Inflammatory macrophage treated with lipopolysaccharide for 4 hours (primary cell): Measurements from ENCODE around the gene PCK2.
"Not testable (repeated sequence)": the region's sequence is repeated elsewhere in the genome, so short reads cannot be mapped to it uniquely, and the experiment has no call there.

Experiments
- DNase-seq: peaks from one replicate; pipeline ENCODE4 v3.0.0-alpha.2; 2020

The PCK2 gene

GRCh38 chr14:24093901-24094840 lies at the start of gene PCK2:
Gene PCK2 (plus strand): TSS chr14:24094311. CDS start chr14:24094406, 95 bp downstream.
- peak; percentile 91 for DNase-seq

- DNase-seq, result peak; percentile 54
These were observed 45.1 kb upstream of the PCK2 start for GRCh38 chr14:24049002-24049401.

- not testable (repeated sequence) for DNase-seq
These were observed 43.4 kb upstream of the PCK2 start for GRCh38 chr14:24050753-24051152.

- DNase-seq, result no peak
These were observed 42.8 kb upstream of the PCK2 start for GRCh38 chr14:24051176-24051788.

DNA sequence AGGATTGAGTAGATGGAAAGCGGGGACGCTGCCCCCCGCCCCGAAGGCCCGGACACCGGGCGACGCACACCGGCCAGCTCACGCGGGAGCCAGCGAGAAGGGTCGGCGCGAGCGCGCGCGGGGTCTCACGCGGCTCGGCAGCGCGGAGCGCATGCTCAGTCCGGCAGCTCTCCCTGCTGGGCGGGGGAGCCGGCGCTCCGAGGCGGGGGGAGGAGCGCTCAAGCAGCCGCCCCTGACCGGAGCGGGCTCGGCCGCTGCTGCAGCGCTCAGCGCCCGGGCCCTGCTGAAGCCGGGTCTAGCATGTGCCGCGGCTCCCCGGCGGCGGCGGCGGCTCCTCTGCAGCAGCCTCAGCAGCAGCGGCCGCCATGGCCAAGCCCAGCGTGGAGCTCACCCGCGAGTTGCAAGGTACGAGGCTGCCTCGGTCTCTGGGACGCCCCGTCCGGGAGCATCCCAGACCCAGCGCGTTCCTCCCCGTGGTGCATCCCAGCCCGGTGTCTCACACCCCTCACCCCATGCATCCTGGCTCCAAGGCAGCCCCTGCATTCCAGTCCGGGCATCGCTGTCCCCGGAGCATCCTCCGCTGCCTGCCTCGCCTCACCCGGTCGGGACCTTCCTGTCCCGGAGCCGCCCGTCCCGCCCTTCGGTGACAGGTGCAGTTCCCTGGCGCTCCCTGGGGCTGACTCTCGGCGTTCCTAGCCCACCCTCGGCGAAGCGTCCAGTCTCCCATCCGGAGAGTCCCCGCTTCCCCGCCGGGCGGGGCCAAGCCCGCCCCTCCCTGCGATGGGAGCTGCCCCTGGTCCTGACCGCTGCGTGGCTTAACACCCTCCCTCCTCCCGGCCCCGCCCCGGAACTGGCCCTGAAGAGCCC lies 42.1 kb upstream of the PCK2 start, which contains the start of gene CARMIL3:
Gene CARMIL3 (plus strand): TSS at position 221 of the 867 bp plus-strand sequence. CDS start 145 bp downstream, at position 366.
- DNase-seq, result peak; percentile 67

- DNase-seq, result peak; percentile 85
These were observed 41.2 kb upstream of the PCK2 start for GRCh38 chr14:24052656-24053547.

DNA sequence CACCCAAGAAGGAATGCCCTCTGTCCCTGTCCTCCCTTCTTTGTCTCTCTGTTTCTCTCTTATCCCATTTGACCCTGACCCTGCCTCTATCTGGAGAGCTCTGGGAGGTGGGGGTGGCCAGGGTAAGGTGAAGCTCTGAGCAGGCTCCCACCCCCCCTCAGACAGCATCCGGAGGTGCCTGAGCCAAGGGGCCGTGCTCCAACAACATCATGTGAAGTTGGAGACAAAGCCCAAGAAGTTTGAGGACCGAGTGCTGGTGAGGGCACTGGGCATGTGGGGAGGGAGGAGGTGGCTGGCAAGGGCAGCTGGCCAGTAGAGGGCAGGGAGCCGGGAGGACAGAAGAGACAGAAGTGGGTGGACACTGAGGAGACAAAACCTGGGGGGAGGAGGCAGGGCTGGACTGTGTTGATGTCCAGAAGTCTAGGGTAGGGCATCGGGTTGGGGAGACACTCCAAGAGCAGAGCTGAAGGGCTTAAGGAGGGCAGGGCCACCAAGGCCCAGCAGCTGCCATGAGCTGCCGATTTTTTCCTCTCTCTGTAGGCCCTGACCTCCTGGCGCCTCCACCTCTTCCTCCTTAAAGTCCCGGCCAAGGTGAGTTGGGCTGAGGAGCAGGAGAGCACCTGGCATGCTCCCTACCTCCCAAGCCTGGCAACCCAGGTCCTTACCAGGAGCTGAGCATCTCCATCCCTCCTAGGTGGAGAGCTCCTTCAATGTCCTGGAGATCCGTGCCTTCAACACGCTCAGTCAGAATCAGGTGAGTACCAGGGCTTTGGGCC lies 40.4 kb upstream of the PCK2 start:
- no peak for DNase-seq

DNA sequence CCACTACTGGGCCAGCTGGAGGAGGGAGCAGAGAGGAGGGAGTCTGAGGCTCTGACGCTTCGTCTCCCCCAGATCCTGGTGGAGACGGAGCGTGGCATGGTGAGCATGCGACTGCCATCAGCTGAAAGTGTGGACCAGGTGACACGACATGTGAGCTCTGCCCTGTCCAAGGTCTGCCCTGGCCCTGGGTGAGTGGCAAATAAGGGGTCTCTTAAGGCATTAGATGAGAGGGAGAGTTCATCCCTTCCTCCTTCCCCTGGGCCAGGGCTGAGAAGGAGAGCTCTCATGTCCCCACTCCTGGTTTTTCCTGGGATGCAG lies 39.8 kb upstream of the PCK2 start:
- no peak for DNase-seq

DNA sequence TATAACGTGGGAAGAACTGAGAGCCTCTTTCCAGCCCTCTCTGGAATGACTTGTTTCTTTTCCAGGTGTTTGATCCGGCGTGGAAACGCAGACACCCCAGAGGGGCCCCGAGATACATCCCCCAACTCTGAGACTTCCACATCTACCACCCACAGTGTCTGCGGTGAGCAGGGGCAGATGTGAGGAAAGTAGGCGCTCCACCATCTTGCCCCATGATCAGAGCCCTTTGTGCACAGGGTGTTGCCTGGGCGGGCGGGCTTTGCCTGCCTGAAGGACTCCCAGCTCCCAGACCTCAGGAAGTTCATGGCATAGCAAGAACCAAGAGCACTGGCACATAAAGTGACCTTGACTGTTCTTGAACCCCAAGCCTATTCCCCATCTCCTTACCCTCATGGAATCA lies 39.5 kb upstream of the PCK2 start:
- DNase-seq, result no peak

- no peak for DNase-seq
These were observed 37.9 kb upstream of the PCK2 start for GRCh38 chr14:24055971-24056799.

DNA sequence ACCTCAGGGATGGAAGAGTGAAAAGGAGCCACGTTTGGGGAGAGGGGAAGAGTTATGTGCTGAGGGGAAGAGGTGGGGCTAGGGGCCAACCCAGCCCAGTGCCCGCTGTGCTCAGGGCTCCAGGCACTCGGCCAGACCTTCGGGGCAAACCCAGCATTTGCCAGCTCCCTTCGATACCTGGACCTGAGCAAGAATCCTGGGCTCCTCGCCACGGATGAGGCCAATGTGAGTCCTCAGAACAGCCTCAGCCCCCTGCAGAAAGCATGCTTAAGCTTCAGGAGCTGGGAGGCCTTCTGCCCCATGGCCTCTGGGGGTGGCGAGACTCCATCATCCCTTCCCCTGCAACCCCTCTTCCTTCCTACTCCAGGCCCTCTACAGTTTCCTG lies 37.3 kb upstream of the PCK2 start:
- no peak for DNase-seq

DNA sequence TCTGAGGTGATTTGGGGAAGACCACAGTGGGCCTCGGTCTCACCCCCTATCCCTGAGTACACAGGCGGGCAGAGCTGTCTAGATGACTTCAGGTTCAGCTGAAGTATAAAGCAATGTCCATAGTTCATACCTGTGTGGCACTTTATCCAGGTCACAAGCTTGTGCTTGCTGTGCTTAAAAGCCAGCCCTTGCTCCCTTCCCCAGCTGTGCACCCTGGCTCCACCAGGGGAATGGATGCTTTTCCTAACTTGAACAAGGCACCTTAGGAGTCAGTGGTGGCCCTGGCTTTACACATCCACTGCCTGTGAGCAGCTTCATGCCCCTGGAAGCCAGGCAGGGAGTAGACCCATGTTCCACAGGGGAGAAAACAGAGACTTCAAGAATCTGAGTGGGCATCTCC lies 36.8 kb upstream of the PCK2 start:
- DNase-seq, result no peak

DNA sequence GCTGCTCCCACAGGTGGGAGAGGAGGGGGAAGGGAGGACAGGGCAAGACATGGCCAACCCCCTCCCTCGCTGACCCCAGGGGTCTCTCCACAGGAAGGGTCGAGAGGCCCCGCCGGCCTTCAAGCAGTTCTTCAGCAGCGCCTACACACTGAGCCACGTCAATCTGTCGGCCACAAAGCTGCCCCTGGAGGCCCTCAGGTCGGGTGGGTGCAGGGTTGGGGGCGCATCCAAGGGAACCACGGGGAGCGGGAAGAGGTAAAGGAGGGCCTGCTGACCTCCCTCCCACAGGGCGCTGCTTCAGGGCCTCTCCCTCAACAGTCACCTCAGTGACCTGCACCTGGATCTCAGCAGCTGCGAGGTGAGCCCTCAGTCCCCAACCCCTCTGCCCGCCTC lies 36.2 kb upstream of the PCK2 start:
- no peak for DNase-seq

GRCh38 chr14:24058260-24058950 lies 35.7 kb upstream of the PCK2 start:
- DNase-seq, result peak; percentile 73

DNA sequence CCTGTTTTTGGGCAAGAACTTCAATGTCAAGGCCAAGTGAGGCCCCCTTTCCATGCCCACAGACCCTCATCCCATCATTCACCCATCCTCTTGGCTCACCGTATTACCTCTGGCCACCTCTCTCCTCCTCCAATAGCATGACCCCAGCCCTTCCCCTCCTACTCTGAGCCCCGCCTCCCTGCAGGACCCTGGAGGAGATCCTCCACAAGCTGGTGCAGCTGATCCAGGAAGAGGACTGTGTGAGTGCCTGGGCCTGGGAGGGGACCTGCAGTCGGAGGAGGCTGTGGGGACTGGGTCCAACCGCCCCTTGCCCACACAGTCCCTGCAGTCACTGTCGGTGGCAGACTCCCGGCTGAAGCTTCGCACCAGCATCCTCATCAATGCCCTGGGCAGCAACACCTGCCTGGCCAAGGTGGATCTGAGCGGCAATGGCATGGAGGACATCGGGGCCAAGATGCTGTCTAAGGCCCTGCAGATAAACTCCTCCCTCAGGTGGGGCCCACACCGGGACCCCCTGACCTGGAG lies 35.1 kb upstream of the PCK2 start:
- DNase-seq, result no peak

GRCh38 chr14:24059841-24060388 lies 34.2 kb upstream of the PCK2 start:
- no peak for DNase-seq

GRCh38 chr14:24060443-24060842 lies 33.7 kb upstream of the PCK2 start:
- DNase-seq, result no peak

DNA sequence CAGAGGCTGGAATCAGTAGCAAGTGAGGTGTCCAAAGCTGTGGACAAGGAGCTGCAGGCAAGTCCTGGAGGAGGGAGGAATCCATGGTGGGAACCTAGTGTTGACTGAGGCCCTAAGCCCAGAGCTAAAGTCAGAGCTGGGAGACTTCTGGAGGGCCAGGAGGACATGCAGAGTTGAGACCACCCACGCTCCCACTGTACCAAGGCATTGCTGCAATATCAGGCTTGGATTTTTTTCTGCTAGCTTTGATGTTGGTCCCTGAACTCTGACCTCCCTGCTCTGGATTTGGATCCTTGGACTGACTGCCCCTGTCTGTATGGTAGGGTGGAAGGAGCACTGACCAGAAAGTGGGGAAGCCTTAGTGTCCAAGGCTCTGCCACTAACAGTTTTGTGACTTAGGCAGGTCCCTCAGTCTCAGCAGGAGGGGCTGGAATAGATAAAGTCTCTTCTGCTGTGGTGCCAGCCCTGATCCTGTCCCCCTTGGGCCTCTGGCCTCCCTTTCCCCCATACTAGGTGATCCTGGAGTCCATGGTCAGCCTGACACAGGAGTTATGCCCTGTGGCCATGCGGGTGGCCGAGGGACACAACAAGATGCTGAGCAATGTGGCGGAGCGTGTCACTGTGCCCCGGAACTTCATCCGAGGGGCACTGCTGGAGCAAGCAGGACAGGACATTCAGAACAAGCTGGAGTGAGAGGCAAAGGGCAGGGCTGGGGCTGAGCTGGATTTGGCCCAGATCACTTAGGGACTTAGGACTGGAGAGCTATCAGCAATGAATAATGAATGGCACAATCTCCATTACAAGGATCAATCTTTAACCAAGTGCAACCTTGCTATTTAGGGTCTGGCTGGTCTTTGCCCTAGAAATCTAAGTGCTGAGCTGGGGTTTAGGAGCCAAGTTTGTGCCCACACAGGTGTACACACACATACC lies 32.9 kb upstream of the PCK2 start:
- no peak for DNase-seq
